HFF-Myc (cell line): ENCODE data around the gene PPM1A.

ENCODE experiments used
- DNase-seq: peaks from one replicate; pipeline ENCODE4 v3.0.0-alpha.2; 2011; ENCODE audit warnings: low read depth; ENCODE audit errors: extremely low read depth
- H3K4me3 ChIP-seq: replicated peaks from 2 replicates; pipeline ENCODE4 v1.5.1; 2011; ENCODE audit warnings: low read depth, mild to moderate bottlenecking, control low read depth, low read length
- TF ChIP-seq, protein P1 (sequence below): IDR thresholded peaks from 2 replicates; pipeline ENCODE4 v1.5.1; 2012; ENCODE audit warnings: mild to moderate bottlenecking, low read depth, low read length, control low read depth; ENCODE audit errors: missing control alignments

The PPM1A gene

DNA sequence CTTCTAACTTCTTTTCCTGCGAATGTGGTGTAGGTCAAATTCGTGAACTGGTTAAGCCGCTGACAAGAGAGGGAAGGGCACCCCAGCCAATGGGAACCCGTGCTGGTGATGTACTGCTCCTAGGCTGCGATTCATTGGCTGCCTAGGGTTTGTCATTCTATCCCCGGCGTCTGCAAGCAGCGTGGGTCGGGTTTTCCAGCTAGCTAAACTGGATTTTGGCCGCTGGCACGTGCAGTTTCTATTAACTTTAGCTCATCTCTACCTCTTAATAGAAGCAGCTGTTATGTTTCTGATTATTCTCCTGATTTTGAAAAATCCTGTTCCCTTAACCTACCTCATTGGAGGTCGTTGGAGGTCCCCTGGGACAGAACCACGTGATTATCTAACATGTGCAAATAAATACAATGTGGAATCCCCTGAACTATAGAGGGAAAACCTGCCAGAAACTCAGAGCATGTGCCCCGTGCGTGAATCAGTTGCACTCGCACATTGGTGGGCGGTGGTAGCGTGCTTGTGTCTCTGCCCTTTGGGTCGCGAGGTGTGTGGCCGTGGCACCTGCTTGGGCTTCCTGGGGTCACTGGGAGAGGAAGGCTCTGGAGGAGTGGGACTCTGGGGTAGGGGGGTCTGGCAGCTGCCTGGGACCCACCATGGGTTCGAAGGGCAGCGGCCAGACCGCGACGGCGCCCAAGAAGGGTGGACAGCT is 876 bp upstream of the PPM1A start:
- TF ChIP-seq, protein P1, sequence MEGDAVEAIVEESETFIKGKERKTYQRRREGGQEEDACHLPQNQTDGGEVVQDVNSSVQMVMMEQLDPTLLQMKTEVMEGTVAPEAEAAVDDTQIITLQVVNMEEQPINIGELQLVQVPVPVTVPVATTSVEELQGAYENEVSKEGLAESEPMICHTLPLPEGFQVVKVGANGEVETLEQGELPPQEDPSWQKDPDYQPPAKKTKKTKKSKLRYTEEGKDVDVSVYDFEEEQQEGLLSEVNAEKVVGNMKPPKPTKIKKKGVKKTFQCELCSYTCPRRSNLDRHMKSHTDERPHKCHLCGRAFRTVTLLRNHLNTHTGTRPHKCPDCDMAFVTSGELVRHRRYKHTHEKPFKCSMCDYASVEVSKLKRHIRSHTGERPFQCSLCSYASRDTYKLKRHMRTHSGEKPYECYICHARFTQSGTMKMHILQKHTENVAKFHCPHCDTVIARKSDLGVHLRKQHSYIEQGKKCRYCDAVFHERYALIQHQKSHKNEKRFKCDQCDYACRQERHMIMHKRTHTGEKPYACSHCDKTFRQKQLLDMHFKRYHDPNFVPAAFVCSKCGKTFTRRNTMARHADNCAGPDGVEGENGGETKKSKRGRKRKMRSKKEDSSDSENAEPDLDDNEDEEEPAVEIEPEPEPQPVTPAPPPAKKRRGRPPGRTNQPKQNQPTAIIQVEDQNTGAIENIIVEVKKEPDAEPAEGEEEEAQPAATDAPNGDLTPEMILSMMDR: no peak
- H3K4me3 ChIP-seq: peak overlapping the region; percentile 65
- peak; percentile 90 for DNase-seq

DNA sequence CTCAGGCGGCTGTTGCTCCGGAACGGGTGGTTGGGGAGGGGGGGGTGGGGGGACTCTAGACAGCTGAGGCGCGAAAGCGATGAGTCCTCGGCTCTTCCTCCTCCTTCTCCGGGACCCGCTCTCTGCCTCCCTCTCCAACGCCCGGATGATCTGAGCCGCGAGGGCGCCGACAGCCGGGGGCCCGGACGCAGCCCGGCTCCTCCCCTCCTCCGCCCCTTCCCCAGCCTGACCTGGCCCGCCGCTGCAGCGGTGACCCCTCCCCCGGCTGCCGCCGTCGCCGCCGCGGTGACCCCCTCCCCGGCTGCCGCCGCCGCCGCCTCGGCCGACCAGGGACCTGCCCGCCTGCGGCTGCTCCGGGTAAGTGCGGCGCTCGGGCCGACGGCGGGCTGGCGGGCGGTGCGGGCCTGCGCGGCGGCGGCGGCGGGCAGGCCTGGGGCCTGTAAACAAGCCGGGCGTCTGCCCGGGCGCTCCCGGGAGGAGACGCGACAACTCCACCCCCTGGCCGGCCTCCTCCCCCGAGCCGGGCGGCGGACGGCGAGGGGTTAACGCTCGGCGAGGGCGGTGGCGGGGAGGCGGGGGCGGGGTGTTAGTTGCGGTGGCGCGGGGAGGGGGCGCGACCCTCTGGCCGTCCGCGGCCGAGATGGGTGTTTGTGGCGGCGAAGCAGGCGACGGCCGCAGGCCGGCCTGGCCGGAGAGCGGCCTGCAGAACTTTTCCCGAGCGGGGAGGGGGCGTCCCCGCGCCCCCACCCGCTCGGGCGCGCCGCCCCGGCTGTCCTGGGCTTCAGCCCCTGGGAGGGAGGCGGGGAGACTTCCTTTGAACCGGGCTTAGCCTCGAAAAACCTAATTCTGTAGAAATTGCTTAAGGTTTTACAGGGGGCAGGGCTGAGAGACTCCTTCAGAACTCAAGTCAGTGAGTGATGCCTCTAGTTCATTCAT is 568 bp downstream of the PPM1A start:
- TF ChIP-seq, protein P1: no peak
- no peak for DNase-seq
- peak overlapping the region; percentile 52 for H3K4me3 ChIP-seq

DNA sequence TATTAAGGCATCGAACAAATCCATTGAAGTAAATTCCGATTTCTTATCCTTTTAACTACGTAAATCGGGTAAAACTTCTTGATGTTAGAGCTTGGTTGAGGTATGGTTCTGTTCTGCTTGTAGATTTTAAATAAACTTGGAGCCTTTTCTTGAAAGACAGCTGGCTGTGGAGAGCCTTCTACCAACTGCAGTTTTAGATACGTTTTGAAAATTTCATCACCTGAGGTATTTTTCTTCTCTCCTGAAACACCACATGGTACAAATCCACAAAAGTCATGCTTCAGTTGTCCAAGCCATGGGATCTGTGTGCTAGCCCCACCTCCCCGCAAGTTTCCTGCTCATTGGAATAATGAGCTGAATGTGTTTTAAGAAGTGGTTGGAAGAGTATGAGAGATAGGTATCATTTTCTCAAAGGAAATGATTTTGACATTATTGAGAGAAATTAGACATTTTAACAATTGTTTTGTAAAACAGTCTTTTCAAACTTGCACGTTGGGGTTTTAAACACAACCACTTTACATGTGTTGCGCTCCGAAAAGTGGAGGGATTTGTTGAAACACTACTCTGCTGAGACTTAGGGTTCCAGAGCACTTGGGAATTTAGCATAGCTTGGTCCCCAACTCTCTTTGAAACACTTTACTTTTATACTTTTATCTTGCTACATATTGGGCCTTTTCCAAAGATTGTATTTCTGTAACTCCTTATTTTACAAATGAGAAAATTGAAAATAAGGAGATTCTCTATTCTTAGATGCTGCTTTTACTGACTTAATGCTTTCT is 1.4 kb downstream of the PPM1A start:
- DNase-seq: no peak
- peak overlapping the region; percentile 52 for H3K4me3 ChIP-seq
- TF ChIP-seq, protein P1: no peak

DNA sequence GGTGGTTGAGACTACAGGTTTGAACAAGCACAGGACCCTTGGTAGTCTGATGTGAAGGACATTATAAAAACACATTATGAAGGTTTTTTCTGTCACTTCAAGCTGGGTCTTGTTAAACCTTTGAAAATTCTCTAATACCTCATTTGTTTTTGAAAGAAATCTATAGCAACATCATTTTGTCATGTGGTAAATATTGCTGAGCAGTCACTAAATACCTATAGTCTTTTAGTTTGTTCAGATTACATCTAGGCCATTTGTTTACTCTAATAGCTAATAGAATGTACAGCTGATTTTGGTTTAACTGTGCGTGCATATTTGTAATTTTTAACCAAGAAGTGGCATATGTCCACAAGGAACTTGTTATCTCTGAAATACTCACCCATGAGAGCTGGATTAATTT is 2.9 kb downstream of the PPM1A start:
- no peak overlapping the region; the same call in 1 of the 2 replicates for H3K4me3 ChIP-seq

DNA sequence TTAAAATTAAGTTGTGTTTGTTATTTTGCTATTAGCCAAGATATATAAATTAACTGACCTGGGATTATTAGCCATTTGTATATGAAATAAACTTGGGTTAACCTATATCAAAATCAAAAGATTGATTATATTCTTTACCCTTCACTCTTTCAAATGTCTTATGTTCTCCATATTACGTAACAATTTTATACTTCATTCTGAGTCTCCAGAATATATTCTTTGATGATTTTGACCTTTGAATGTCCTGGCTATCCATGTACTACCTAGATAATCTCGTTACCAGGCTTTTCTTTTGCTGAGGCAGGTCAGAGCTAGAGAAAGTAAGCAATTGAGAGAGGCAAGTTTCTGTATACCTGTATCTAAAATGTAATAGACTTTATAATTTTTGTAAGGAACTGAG is 3.6 kb downstream of the PPM1A start:
- H3K4me3 ChIP-seq: no peak overlapping the region
- no peak for DNase-seq
- TF ChIP-seq, protein P1: no peak

More for the DNA sequence above, 2.9 kb downstream of the PPM1A start:
- no peak for DNase-seq
- TF ChIP-seq, protein P1: no peak

DNA sequence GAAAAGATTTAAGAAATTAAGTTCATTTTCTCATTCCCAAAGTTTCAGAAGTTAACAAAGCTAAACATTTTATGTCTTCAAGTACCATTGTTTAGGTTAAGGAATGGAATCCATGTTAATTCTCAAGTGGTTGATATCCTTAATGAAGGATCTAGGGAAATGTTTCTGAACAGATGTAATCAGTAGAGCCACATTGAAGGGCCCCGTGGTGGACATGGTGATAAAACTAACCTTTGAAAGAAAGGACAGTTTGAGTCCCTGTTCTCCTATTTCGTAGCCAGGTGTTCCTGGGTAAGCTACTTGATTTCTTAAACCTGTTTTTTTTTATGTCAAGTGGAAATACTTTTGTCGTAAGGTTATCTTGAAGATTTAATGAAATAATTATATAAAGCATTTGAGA is 4.6 kb downstream of the PPM1A start:
- no peak overlapping the region for H3K4me3 ChIP-seq
- TF ChIP-seq, protein P1: no peak
- no peak for DNase-seq
